H9 (cell line): ENCODE results near the gene FHIP2A. TPM values are rescaled to one million over a fixed set of nuclear protein-coding genes. Genes with fewer than 3 reads are reported as not detected.

ENCODE experiments used
- DNase-seq: peaks from one replicate; pipeline ENCODE4 v3.0.0-alpha.2; 2017
- H2AFZ ChIP-seq: one replicate; pipeline ENCODE4 v1.6.1; 2013; ENCODE audit warnings: mild to moderate bottlenecking, low read length, control low read depth, moderate library complexity
- H2AK5ac ChIP-seq: 2 replicates; pipeline ENCODE4 v1.6.1; 2013; ENCODE audit warnings: low read length, control low read depth, mixed read lengths; ENCODE audit not compliant: insufficient read length
- H2BK120ac ChIP-seq: one replicate; pipeline ENCODE4 v1.6.1; 2013; ENCODE audit warnings: low read depth, mild to moderate bottlenecking, low read length, control low read depth, inconsistent platforms; ENCODE audit not compliant: poor library complexity, severe bottlenecking
- H2BK12ac ChIP-seq: 2 replicates; pipeline ENCODE4 v1.6.1; 2013; ENCODE audit warnings: low read length, control low read depth, mixed read lengths, low read depth; ENCODE audit not compliant: insufficient read length
- H2BK15ac ChIP-seq: 2 replicates; pipeline ENCODE4 v1.6.1; 2013; ENCODE audit warnings: low read depth, low read length, control low read depth
- H2BK20ac ChIP-seq: one replicate; pipeline ENCODE4 v1.6.1; 2013; ENCODE audit warnings: low read depth, mild to moderate bottlenecking, low read length, control low read depth, inconsistent platforms; ENCODE audit not compliant: poor library complexity, severe bottlenecking
- H2BK5ac ChIP-seq: 2 replicates; pipeline ENCODE4 v1.6.1; 2013; ENCODE audit warnings: low read length, control low read depth, mixed read lengths; ENCODE audit not compliant: insufficient read length
- H3K14ac ChIP-seq: 2 replicates; pipeline ENCODE4 v1.6.1; 2013; ENCODE audit warnings: low read length, control low read depth; ENCODE audit not compliant: insufficient read depth
- H3K18ac ChIP-seq: 2 replicates; pipeline ENCODE4 v1.6.1; 2013; ENCODE audit warnings: low read depth, mild to moderate bottlenecking, mixed read lengths, low read length, control low read depth; ENCODE audit not compliant: insufficient read length
- H3K23ac ChIP-seq: 2 replicates; pipeline ENCODE4 v1.6.1; 2013; ENCODE audit warnings: low read length, control low read depth, mixed read lengths, low read depth; ENCODE audit not compliant: insufficient read length
- H3K23me2 ChIP-seq: 2 replicates; pipeline ENCODE4 v1.6.1; 2013; ENCODE audit warnings: low read depth, mild to moderate bottlenecking, mixed read lengths, low read length, control low read depth; ENCODE audit not compliant: insufficient read length, poor library complexity, severe bottlenecking
- H3K27ac ChIP-seq: 2 replicates; pipeline ENCODE4 v1.5.1; 2013; ENCODE audit warnings: low read length, control low read depth, mixed read lengths, low read depth; ENCODE audit not compliant: insufficient read length
- H3K27me3 ChIP-seq: 2 replicates; pipeline ENCODE4 v1.6.1; 2013; ENCODE audit warnings: low read length, control low read depth, inconsistent platforms; ENCODE audit not compliant: insufficient read depth
- H3K4ac ChIP-seq: 2 replicates; pipeline ENCODE4 v1.6.1; 2013; ENCODE audit warnings: low read depth, mild to moderate bottlenecking, control low read depth, inconsistent platforms, low read length, moderate library complexity
- H3K4me1 ChIP-seq: 2 replicates; pipeline ENCODE4 v1.6.1; 2013; ENCODE audit warnings: low read length, control low read depth, inconsistent platforms; ENCODE audit not compliant: insufficient read depth
- H3K4me2 ChIP-seq: 2 replicates; pipeline ENCODE4 v1.6.1; 2013; ENCODE audit warnings: low read length, control low read depth, mixed read lengths; ENCODE audit not compliant: insufficient read length, insufficient read depth
- H3K56ac ChIP-seq: 2 replicates; pipeline ENCODE4 v1.6.1; 2013; ENCODE audit warnings: low read depth, mild to moderate bottlenecking, mixed read lengths, low read length, control low read depth; ENCODE audit not compliant: insufficient read length
- H3K79me1 ChIP-seq: 2 replicates; pipeline ENCODE4 v1.6.1; 2013; ENCODE audit warnings: low read depth, mild to moderate bottlenecking, moderate library complexity, low read length, control low read depth, inconsistent platforms; ENCODE audit not compliant: insufficient read depth, poor library complexity, severe bottlenecking
- H3K79me2 ChIP-seq: 2 replicates; pipeline ENCODE4 v1.6.1; 2013; ENCODE audit warnings: low read length, control low read depth, inconsistent platforms; ENCODE audit not compliant: insufficient read depth
- H3K9ac ChIP-seq: 2 replicates; pipeline ENCODE4 v1.6.1; 2013; ENCODE audit warnings: low read length, control low read depth, mixed read lengths; ENCODE audit not compliant: insufficient read length; ENCODE audit errors: extremely low read depth
- H3K9me3 ChIP-seq: one replicate; pipeline ENCODE4 v1.6.1; 2013; ENCODE audit warnings: low read depth, low read length, inconsistent platforms; ENCODE audit not compliant: control insufficient read depth
- H3T11ph ChIP-seq: one replicate; pipeline ENCODE4 v1.6.1; 2013; ENCODE audit warnings: mild to moderate bottlenecking, low read length, control low read depth, inconsistent platforms
- H4K20me1 ChIP-seq: one replicate; pipeline ENCODE4 v1.6.1; 2013; ENCODE audit not compliant: control insufficient read depth, insufficient read length, insufficient read depth
- H4K5ac ChIP-seq: 2 replicates; pipeline ENCODE4 v1.6.1; 2013; ENCODE audit warnings: low read depth, mild to moderate bottlenecking, mixed read lengths, low read length, control low read depth; ENCODE audit not compliant: insufficient read length
- H4K8ac ChIP-seq: replicated peaks from 2 replicates; pipeline ENCODE4 v1.6.1; 2013; ENCODE audit warnings: low read length, control low read depth, mixed read lengths, low read depth; ENCODE audit not compliant: insufficient read length
- H4K91ac ChIP-seq: 2 replicates; pipeline ENCODE4 v1.6.1; 2013; ENCODE audit warnings: low read depth, mild to moderate bottlenecking, moderate library complexity, mixed read lengths, low read length, control low read depth; ENCODE audit not compliant: insufficient read length
- H3K27ac Mint-ChIP-seq, 3 experiments: 2 replicates in 2 of 3; 3 replicates in 1 of 3; pipeline ENCODE4 v1.8.0; 2020 to 2021; ENCODE audit warnings: mixed read lengths in 3 of 3, mild to moderate bottlenecking in 1 of 3, moderate library complexity in 1 of 3
- H3K27me3 Mint-ChIP-seq: 2 replicates; pipeline ENCODE4 v1.8.0; 2021; ENCODE audit warnings: low read depth, mild to moderate bottlenecking, moderate library complexity, mixed read lengths
- H3K36me3 Mint-ChIP-seq, 3 experiments: 2 replicates in 2 of 3; 3 replicates in 1 of 3; pipeline ENCODE4 v1.8.0; 2020 to 2021; ENCODE audit warnings: low read depth in 3 of 3, mixed read lengths in 3 of 3; ENCODE audit not compliant: insufficient read depth in 1 of 3
- H3K4me1 Mint-ChIP-seq, 2 experiments: 2 replicates each; pipeline ENCODE4 v1.8.0; 2020; ENCODE audit warnings: mixed read lengths in 2 of 2
- H3K4me3 Mint-ChIP-seq, 2 experiments: 2 replicates in 1 of 2; 3 replicates in 1 of 2; pipeline ENCODE4 v1.8.0; 2020 to 2021; ENCODE audit warnings: mild to moderate bottlenecking in 2 of 2, mixed read lengths in 2 of 2, moderate library complexity in 1 of 2
- H3K9me3 Mint-ChIP-seq, 2 experiments: 2 replicates in 1 of 2; 3 replicates in 1 of 2; pipeline ENCODE4 v1.8.0; 2020; ENCODE audit warnings: mild to moderate bottlenecking in 2 of 2, mixed read lengths in 2 of 2, moderate library complexity in 1 of 2
- WGBS: extraction: QIAGEN DNeasy Blood & Tissue Kit; methylation state at CpG from one replicate; pipeline ENCODE4 v1.1.7; 2013; ENCODE audit warnings: missing lambda C conversion rate, low lambda C conversion rate, mixed read lengths; ENCODE audit not compliant: insufficient read length; ENCODE audit errors: extremely low coverage; 5-methylcytosine and 5-hydroxymethylcytosine counted together
- total RNA-seq: library from RNA; stranded (reverse); gene quantifications from 2 replicates; pipeline ENCODE4 v1.2.1, GENCODE V29; 2021
- TF ChIP-seq, protein P1 (sequence below): fragments of 200-600 bp; sonication (generic); conservative IDR thresholded peaks from 3 replicates; pipeline ENCODE4 v1.8.0; 2021; ENCODE audit warnings: antibody characterized with exemption, mild to moderate bottlenecking

Gene FHIP2A
- total RNA-seq, 1 experiment from 2014 or later, result 14.8 TPM

DNA sequence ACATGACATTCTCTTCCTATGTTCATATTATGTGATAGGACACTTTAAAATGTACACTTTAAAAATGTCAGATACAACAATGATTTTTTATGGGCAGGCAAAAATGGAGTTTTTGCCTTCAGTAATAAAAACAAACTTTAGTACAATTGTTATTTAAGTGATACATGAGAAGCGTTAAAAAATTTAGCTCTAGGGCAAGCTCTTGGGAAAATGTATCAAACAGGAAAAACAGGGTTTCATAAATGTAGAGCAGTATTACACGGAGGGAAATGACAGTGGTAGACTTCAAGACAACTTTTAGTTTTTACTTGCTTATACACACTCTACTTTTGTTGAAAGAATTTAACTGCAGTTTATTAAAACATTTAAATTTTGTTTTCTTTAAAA, 1.5 kb downstream of the FHIP2A start:
- Histone ChIP-seq H3T11ph (no peak overlapping the region), H2BK15ac (no peak overlapping the region), H3K9ac (no peak overlapping the region), H2BK12ac (no peak overlapping the region), H3K56ac (no peak overlapping the region), H4K91ac (no peak overlapping the region), H2AFZ (no peak overlapping the region), H2BK120ac (no peak overlapping the region), H4K5ac (no peak overlapping the region), H2BK5ac (no peak overlapping the region), H3K9me3 (no peaks in the 10 kb centered on the region), H3K4ac (no peak overlapping the region), H3K4me2 (peak overlapping the region; percentile 66), H4K8ac (no peak overlapping the region), H4K20me1 (no peaks in the 10 kb centered on the region), H3K23ac (no peak overlapping the region), H3K14ac (no peak overlapping the region), H3K4me1 (no peaks in the 10 kb centered on the region; the same call in 1 of the 2 replicates), H3K23me2 (no peaks in the 10 kb centered on the region), H3K79me2 (peaks cover 2% of the 10 kb centered on the region; the same call in 1 of the 2 replicates), H3K79me1 (no peaks in the 10 kb centered on the region), H3K27me3 (no peaks in the 10 kb centered on the region), H2BK20ac (no peak overlapping the region), H2AK5ac (no peak overlapping the region), H3K18ac (no peak overlapping the region), H3K27ac (no peak overlapping the region)
- no CpG with 5 or more reads among the region's 2 CpGs for WGBS
- DNase-seq, result no peak
- H3K36me3 Mint-ChIP-seq, result no peaks in the 10 kb centered on the region; a peak in 1 of 7 replicates
- no peaks in the 10 kb centered on the region for H3K27me3 Mint-ChIP-seq
- TF ChIP-seq, protein P1, sequence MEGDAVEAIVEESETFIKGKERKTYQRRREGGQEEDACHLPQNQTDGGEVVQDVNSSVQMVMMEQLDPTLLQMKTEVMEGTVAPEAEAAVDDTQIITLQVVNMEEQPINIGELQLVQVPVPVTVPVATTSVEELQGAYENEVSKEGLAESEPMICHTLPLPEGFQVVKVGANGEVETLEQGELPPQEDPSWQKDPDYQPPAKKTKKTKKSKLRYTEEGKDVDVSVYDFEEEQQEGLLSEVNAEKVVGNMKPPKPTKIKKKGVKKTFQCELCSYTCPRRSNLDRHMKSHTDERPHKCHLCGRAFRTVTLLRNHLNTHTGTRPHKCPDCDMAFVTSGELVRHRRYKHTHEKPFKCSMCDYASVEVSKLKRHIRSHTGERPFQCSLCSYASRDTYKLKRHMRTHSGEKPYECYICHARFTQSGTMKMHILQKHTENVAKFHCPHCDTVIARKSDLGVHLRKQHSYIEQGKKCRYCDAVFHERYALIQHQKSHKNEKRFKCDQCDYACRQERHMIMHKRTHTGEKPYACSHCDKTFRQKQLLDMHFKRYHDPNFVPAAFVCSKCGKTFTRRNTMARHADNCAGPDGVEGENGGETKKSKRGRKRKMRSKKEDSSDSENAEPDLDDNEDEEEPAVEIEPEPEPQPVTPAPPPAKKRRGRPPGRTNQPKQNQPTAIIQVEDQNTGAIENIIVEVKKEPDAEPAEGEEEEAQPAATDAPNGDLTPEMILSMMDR, result no peak
- peak overlapping the region; percentile 88 to 93 for H3K4me3 Mint-ChIP-seq
- no peak overlapping the region for H3K27ac Mint-ChIP-seq
- H3K4me1 Mint-ChIP-seq, result peaks cover 8 to 11% of the 10 kb centered on the region in 2 experiments
- H3K9me3 Mint-ChIP-seq, result no peaks in the 10 kb centered on the region
